Measurements from ENCODE around the gene LDLRAD4.

Gene LDLRAD4

GRCh38 chr18:13555192-13555591 lies 336.6 kb downstream of the LDLRAD4 start:
- DNase-seq (ENCODE audit: low read depth), result no peak

GRCh38 chr18:13555865-13556264 lies 337.3 kb downstream of the LDLRAD4 start:
- DNase-seq (ENCODE audit: low read depth), result no peak

- no peak for DNase-seq (ENCODE audit: low read depth)
These were observed 337.9 kb downstream of the LDLRAD4 start for GRCh38 chr18:13556502-13556901.

GRCh38 chr18:13558124-13558523 lies 339.6 kb downstream of the LDLRAD4 start:
- DNase-seq (ENCODE audit: low read depth), result no peak

GRCh38 chr18:13558790-13559189 lies 340.2 kb downstream of the LDLRAD4 start:
- no peak for DNase-seq (ENCODE audit: low read depth)

GRCh38 chr18:13559754-13560153 lies 341.2 kb downstream of the LDLRAD4 start:
- DNase-seq (ENCODE audit: low read depth), result no peak

GRCh38 chr18:13560306-13560705 lies 341.7 kb downstream of the LDLRAD4 start:
- no peak for DNase-seq (ENCODE audit: low read depth)

GRCh38 chr18:13562494-13563029 lies 344.0 kb downstream of the LDLRAD4 start:
- no peak for DNase-seq (ENCODE audit: low read depth)

- no peak for DNase-seq (ENCODE audit: low read depth)
These were observed 344.8 kb downstream of the LDLRAD4 start for GRCh38 chr18:13563390-13563805.

GRCh38 chr18:13564579-13564978 lies 346.0 kb downstream of the LDLRAD4 start:
- DNase-seq (ENCODE audit: low read depth), result no peak

- DNase-seq (ENCODE audit: low read depth), result no peak
These were observed 346.7 kb downstream of the LDLRAD4 start for GRCh38 chr18:13565228-13565627.

- DNase-seq (ENCODE audit: low read depth), result no peak
These were observed 348.6 kb downstream of the LDLRAD4 start for GRCh38 chr18:13566941-13567746.

GRCh38 chr18:13568443-13569392 lies 350.2 kb downstream of the LDLRAD4 start:
- no peak for DNase-seq (ENCODE audit: low read depth)

- DNase-seq (ENCODE audit: low read depth), result no peak
These were observed 351.7 kb downstream of the LDLRAD4 start for GRCh38 chr18:13570216-13570615.

GRCh38 chr18:13570856-13571495 lies 352.4 kb downstream of the LDLRAD4 start:
- DNase-seq (ENCODE audit: low read depth), result peak; percentile 18

- no peak for DNase-seq (ENCODE audit: low read depth)
These were observed 353.6 kb downstream of the LDLRAD4 start for GRCh38 chr18:13572148-13572547.

- no peak for DNase-seq (ENCODE audit: low read depth)
These were observed 354.2 kb downstream of the LDLRAD4 start for GRCh38 chr18:13572721-13573120.

GRCh38 chr18:13573750-13574149 lies 355.2 kb downstream of the LDLRAD4 start:
- no peak for DNase-seq (ENCODE audit: low read depth)

GRCh38 chr18:13574355-13574754 lies 355.8 kb downstream of the LDLRAD4 start:
- no peak for DNase-seq (ENCODE audit: low read depth)

- no peak for DNase-seq (ENCODE audit: low read depth)
These were observed 356.2 kb downstream of the LDLRAD4 start for GRCh38 chr18:13574761-13575160.

- no peak for DNase-seq (ENCODE audit: low read depth)
These were observed 358.0 kb downstream of the LDLRAD4 start for GRCh38 chr18:13576598-13576997.

- peak; percentile 27 for DNase-seq (ENCODE audit: low read depth)
These were observed 358.6 kb downstream of the LDLRAD4 start for GRCh38 chr18:13577091-13577697.
